HepG2 (cell line): Measurements from ENCODE around the gene SPRED2. TPM values are rescaled to one million over a fixed set of nuclear protein-coding genes. Genes with fewer than 3 reads are reported as not detected.

Source experiments
- ATF7 ChIP-seq, 2 experiments: fragments of 450-650 bp in 1 of 2; sonication (generic) in 1 of 2; formaldehyde crosslinking in 1 of 2; IDR thresholded peaks; 2 replicates each; pipeline versions ENCODE4 v1.4.0 to v1.6.1; 2016 to 2020; ENCODE audit warnings: antibody characterized with exemption in 1 of 2, mild to moderate bottlenecking in 1 of 2, missing genetic modification reagents in 1 of 2
- CC2D1A ChIP-seq: sonication (generic); formaldehyde crosslinking; IDR thresholded peaks from 2 replicates; pipeline ENCODE4 v1.8.1; 2023; ENCODE audit warnings: mild to moderate bottlenecking, missing genetic modification reagents
- CENPX ChIP-seq: sonication (generic); formaldehyde crosslinking; IDR thresholded peaks from 2 replicates; pipeline ENCODE4 v1.9.0; 2021; ENCODE audit warnings: mild to moderate bottlenecking, missing genetic modification reagents, moderate library complexity
- DR1 ChIP-seq: sonication (generic); formaldehyde crosslinking; IDR thresholded peaks from 2 replicates; pipeline ENCODE4 v1.8.0; 2021; ENCODE audit warnings: mild to moderate bottlenecking, missing genetic modification reagents, inconsistent platforms
- GABPB1 ChIP-seq: IDR thresholded peaks from 2 replicates; pipeline ENCODE4 v1.6.1; 2016; ENCODE audit warnings: mild to moderate bottlenecking, missing genetic modification reagents, moderate library complexity, missing compliant biosample characterization
- IRF2 ChIP-seq: IDR thresholded peaks from 2 replicates; pipeline ENCODE4 v1.6.1; 2018; ENCODE audit warnings: missing genetic modification reagents, missing compliant biosample characterization
- IRX3 ChIP-seq: sonication (generic); formaldehyde crosslinking; IDR thresholded peaks from 2 replicates; pipeline ENCODE4 v1.8.1; 2023; ENCODE audit warnings: mild to moderate bottlenecking, low read depth, missing genetic modification reagents, borderline replicate concordance
- KAT7 ChIP-seq: IDR thresholded peaks from 2 replicates; pipeline ENCODE4 v1.6.1; 2018; ENCODE audit warnings: borderline replicate concordance, missing compliant biosample characterization
- KLF15 ChIP-seq: sonication (generic); formaldehyde crosslinking; IDR thresholded peaks from 2 replicates; pipeline ENCODE4 v1.8.1; 2023; ENCODE audit warnings: borderline replicate concordance, mild to moderate bottlenecking, inconsistent platforms, missing genetic modification reagents, mixed read lengths
- MED8 ChIP-seq: sonication (generic); formaldehyde crosslinking; IDR thresholded peaks from 2 replicates; pipeline ENCODE4 v1.8.1; 2023; ENCODE audit warnings: mild to moderate bottlenecking, missing genetic modification reagents; ENCODE audit not compliant: insufficient replicate concordance
- MTA3 ChIP-seq: sonication (generic); formaldehyde crosslinking; IDR thresholded peaks from 2 replicates; pipeline ENCODE4 v1.4.0; 2020; ENCODE audit warnings: missing genetic modification reagents
- NCOR1 ChIP-seq: fragments of 200-600 bp; sonication (generic); IDR thresholded peaks from 2 replicates; pipeline ENCODE4 v1.7.0; 2017; ENCODE audit warnings: antibody characterized with exemption, low read length, borderline replicate concordance
- NFKB2 ChIP-seq: sonication (generic); formaldehyde crosslinking; IDR thresholded peaks from 2 replicates; pipeline ENCODE4 v1.4.0; 2020; ENCODE audit warnings: missing genetic modification reagents, borderline replicate concordance
- RAD21 ChIP-seq: fragments of 450-650 bp; formaldehyde crosslinking; IDR thresholded peaks from 2 replicates; pipeline ENCODE4 v1.5.0; 2020; ENCODE audit warnings: mild to moderate bottlenecking
- RAD51 ChIP-seq: fragments of 450-650 bp; IDR thresholded peaks from 2 replicates; pipeline ENCODE4 v1.6.1; 2016; ENCODE audit warnings: borderline replicate concordance
- SMARCE1 ChIP-seq: fragments of 450-650 bp; IDR thresholded peaks from 2 replicates; pipeline ENCODE4 v1.6.1; 2017; ENCODE audit warnings: borderline replicate concordance
- SSRP1 ChIP-seq: IDR thresholded peaks from 2 replicates; pipeline ENCODE4 v1.6.1; 2016; ENCODE audit warnings: control low read depth
- TAF1 ChIP-seq: sonication (generic); formaldehyde crosslinking; IDR thresholded peaks from 2 replicates; pipeline ENCODE4 v1.4.0; 2020; ENCODE audit warnings: missing genetic modification reagents
- ZNF224 ChIP-seq: sonication (generic); formaldehyde crosslinking; IDR thresholded peaks from 2 replicates; pipeline ENCODE4 v1.5.0; 2020; ENCODE audit warnings: mild to moderate bottlenecking, missing genetic modification reagents
- ZNF496 ChIP-seq: sonication (generic); formaldehyde crosslinking; IDR thresholded peaks from 2 replicates; pipeline ENCODE4 v1.8.1; 2023; ENCODE audit warnings: mild to moderate bottlenecking, moderate library complexity, missing genetic modification reagents; ENCODE audit not compliant: insufficient replicate concordance
- ZNF724P ChIP-seq: sonication (generic); formaldehyde crosslinking; IDR thresholded peaks from 2 replicates; pipeline ENCODE4 v1.8.0; 2022; ENCODE audit warnings: missing genetic modification reagents, borderline replicate concordance
- ZNF768 ChIP-seq: sonication (generic); formaldehyde crosslinking; IDR thresholded peaks from 2 replicates; pipeline ENCODE4 v1.4.0; 2020; ENCODE audit warnings: missing genetic modification reagents
- ZNF839 ChIP-seq: sonication (generic); formaldehyde crosslinking; IDR thresholded peaks from 2 replicates; pipeline ENCODE4 v1.4.0; 2020; ENCODE audit warnings: missing genetic modification reagents, mild to moderate bottlenecking, borderline replicate concordance
- polyA plus RNA-seq, 8 experiments: library from polyadenylated mRNA; depleted of rRNA in 3 of 8; stranded (reverse) in 7 of 8; unstranded in 1 of 8; fragments of >200 nt; fragmentation: Illumina TruSeq in 4 of 8; extraction: Trizol in 4 of 8; gene quantifications; 2 replicates each; pipeline versions ENCODE4 v1.2.1 to v1.2.3, GENCODE V29; 2011 to 2016; ENCODE audit warnings: low read depth in 4 of 8, missing spikeins in 1 of 8, mixed read lengths in 1 of 8; ENCODE audit not compliant: insufficient read depth in 1 of 8
- total RNA-seq, 5 experiments: library from RNA; depleted of rRNA; stranded (reverse); fragments of >200 nt; fragmentation: Illumina TruSeq; extraction: Trizol; gene quantifications; 2 replicates each; pipeline ENCODE4 v1.2.3, GENCODE V29; 2016; ENCODE audit warnings: low read depth in 1 of 5
- TF ChIP-seq, protein P1 (sequence below): sonication (generic); formaldehyde crosslinking; IDR thresholded peaks from 2 replicates; pipeline ENCODE4 v1.8.1; 2022; ENCODE audit warnings: mild to moderate bottlenecking, missing genetic modification reagents
- TF ChIP-seq, protein P2 (sequence below): sonication (generic); formaldehyde crosslinking; IDR thresholded peaks from 2 replicates; pipeline ENCODE4 v1.4.0; 2020; ENCODE audit warnings: mild to moderate bottlenecking, low read depth, missing genetic modification reagents
- TF ChIP-seq, protein P3 (sequence below): sonication (generic); formaldehyde crosslinking; IDR thresholded peaks from 2 replicates; pipeline ENCODE4 v1.4.0; 2020; ENCODE audit warnings: mild to moderate bottlenecking, missing genetic modification reagents

Gene SPRED2
- total and polyA plus RNA-seq, 2 of the 13 experiments (the other 11 are each of a cell fraction or from before 2014, with no cell fraction given), result 13.0 to 37.0 TPM

DNA sequence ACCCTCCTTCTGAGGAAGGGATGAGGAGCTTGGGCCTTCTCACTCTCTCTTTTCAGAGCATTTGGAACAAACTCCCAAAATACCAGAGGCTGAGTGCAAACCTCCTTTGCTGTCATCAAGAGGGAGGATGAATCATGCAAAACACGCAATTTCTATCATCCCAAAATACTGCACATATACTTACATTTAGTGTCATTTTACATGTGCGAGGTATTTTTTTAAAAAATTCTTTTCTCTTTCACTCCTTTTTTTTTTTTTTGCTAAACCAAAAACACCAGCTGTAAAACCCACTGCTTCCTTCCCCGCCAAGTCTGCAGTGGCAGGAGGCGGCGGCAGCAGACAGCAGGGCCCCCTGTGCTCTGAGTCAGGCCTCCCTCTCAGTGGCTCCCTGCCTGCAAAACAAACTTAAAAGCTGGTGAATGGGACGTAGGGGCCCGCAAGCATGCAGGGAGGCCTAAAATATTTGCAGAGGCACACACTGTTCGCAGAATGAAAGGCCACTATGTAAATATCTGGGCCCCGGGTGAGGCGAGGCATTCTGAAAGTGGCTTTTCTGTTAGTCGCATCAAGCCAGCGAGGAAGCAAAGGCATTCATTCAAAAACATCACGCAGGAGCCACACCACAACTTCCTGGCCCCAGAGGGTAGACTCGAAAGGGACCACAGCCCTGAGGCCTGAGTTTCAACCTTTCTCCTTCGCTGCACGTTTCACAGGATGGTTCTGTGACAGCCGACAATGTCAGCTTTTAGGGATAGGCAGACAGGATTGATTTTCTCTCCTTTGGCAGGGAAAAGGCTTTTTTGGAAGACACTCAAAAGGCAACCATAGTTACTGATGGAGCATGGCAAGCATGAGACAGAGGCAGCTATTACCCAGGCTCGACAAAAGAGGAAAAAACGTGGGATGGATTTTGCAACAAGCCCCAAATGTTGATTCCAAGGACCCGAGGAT lies 131.4 kb downstream of the SPRED2 start (continued):
- TF ChIP-seq KAT7 (CRISPR knock-in tag) (no peak), IRF2 (CRISPR knock-in tag) (peak; percentile 91), ATF7 (IDR thresholded peaks at IDR 0.05) (no peak), ATF7 (CRISPR knock-in tag; IDR thresholded peaks at IDR 0.05) (peak; percentile 25; the same call in 1 of the 2 replicates), SSRP1 (CRISPR knock-in tag) (no peak), CENPX (no peak), ZNF768 (CRISPR knock-in tag) (no peak), ZNF724P (CRISPR knock-in tag) (no peak; the same call in 1 of the 2 replicates), MTA3 (CRISPR knock-in tag) (no peak), ZNF839 (CRISPR knock-in tag) (0 out of 2 replicates have a peak, but pooled peaks have one; percentile 49), KLF15 (CRISPR knock-in tag) (no peak), ZNF496 (CRISPR knock-in tag) (no peak), NCOR1 (no peak), CC2D1A (CRISPR knock-in tag) (no peak), SMARCE1 (no peak), IRX3 (CRISPR knock-in tag) (no peak), DR1 (peak; percentile 73), MED8 (no peak), GABPB1 (peak; percentile 39; the same call in 1 of the 2 replicates), RAD21 (CRISPR knock-in tag) (0 out of 2 replicates have a peak, but pooled peaks have one; percentile 19), RAD51 (no peak), TAF1 (CRISPR knock-in tag) (no peak; the same call in 1 of the 2 replicates), ZNF224 (peak; percentile 82; the same call in 1 of the 2 replicates), NFKB2 (CRISPR knock-in tag) (peak; percentile 43; the same call in 1 of the 2 replicates)
- TF ChIP-seq, protein P1, sequence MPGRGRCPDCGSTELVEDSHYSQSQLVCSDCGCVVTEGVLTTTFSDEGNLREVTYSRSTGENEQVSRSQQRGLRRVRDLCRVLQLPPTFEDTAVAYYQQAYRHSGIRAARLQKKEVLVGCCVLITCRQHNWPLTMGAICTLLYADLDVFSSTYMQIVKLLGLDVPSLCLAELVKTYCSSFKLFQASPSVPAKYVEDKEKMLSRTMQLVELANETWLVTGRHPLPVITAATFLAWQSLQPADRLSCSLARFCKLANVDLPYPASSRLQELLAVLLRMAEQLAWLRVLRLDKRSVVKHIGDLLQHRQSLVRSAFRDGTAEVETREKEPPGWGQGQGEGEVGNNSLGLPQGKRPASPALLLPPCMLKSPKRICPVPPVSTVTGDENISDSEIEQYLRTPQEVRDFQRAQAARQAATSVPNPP (CRISPR knock-in tag), result no peak; the same call in 1 of the 2 replicates
- TF ChIP-seq, protein P2, sequence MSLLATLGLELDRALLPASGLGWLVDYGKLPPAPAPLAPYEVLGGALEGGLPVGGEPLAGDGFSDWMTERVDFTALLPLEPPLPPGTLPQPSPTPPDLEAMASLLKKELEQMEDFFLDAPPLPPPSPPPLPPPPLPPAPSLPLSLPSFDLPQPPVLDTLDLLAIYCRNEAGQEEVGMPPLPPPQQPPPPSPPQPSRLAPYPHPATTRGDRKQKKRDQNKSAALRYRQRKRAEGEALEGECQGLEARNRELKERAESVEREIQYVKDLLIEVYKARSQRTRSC, result no peak
- TF ChIP-seq, protein P3, sequence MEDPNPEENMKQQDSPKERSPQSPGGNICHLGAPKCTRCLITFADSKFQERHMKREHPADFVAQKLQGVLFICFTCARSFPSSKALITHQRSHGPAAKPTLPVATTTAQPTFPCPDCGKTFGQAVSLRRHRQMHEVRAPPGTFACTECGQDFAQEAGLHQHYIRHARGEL (CRISPR knock-in tag), result no peak
